ENCODE data around the gene SLC2A1. TPM values are rescaled to one million over a fixed set of nuclear protein-coding genes. Genes with fewer than 3 reads are reported as not detected.
A peak's percentile ranks its signal among the peaks of the same experiment; 100 is the strongest.

Gene SLC2A1
- total and polyA plus RNA-seq, 2 of the 13 experiments (the other 11 are each of a cell fraction or from before 2014, with no cell fraction given) = 125 to 423 TPM

- no peak overlapping the region for H2AFZ ChIP-seq (ENCODE audit: low read length)
- DNase-seq (ENCODE audit: low spot score) = no peak
- peak in 1 of 2 experiments; percentile 1; a peak in 1 of 4 replicates for TF ChIP-seq POLR2A (IDR thresholded peaks at IDR 0.05; ENCODE audit: insufficient read depth in 1 of 2, low read depth in 2 of 2, low read length in 2 of 2)
- no peak for TF ChIP-seq ZNF101 (CRISPR knock-in tag; IDR thresholded peaks at IDR 0.05; ENCODE audit: borderline replicate concordance, low read depth)
- no peak for TF ChIP-seq ZNF569 (CRISPR knock-in tag; IDR thresholded peaks at IDR 0.05; ENCODE audit: borderline replicate concordance)
- TF ChIP-seq ZFP91 (CRISPR knock-in tag; IDR thresholded peaks at IDR 0.05; ENCODE audit: borderline replicate concordance) = no peak
- peaks cover 95% of the 10 kb centered on the region for H3K79me2 ChIP-seq (ENCODE audit: insufficient read depth, low read length)
- 83% methylated on average over 4 of the region's 4 CpGs for WGBS (ENCODE audit: low lambda C conversion rate)
- no peak for FAIRE-seq
- BruUV-seq (replicated peaks) = no TSS peak
- H3K4me1 ChIP-seq (ENCODE audit: insufficient read depth, low read length) = peaks cover 100% of the 10 kb centered on the region
- no peak overlapping the region for H3K4me2 ChIP-seq (ENCODE audit: low read depth, low read length)
- H3K9ac ChIP-seq (ENCODE audit: insufficient read depth, low read depth, low read length) = no peak overlapping the region
- ATAC-seq = no peak
- H3K27me3 ChIP-seq (ENCODE audit: control insufficient read depth in 1 of 2, insufficient read depth in 2 of 2, low read length in 2 of 2) = no peaks in the 10 kb centered on the region
- CTCF ChIA-PET (ENCODE audit: low intra/inter-chr PET ratio, low total read pairs) = no interaction called here
- no peak overlapping the region for H3K27ac ChIP-seq (ENCODE audit: extremely low read length, insufficient read depth, low read length)
- no peaks in the 10 kb centered on the region for H3K9me3 ChIP-seq (ENCODE audit: low read length)
- H4K20me1 ChIP-seq (ENCODE audit: insufficient read depth, low read length) = peaks cover 97% of the 10 kb centered on the region
- POLR2A ChIA-PET = interaction anchor here (1.0 to 1.3 kb wide), 2 partner anchors 8 to 127 kb away, joined by 3 to 4 read pairs; no protein-coding TSS in a partner anchor
- H3K36me3 ChIP-seq (replicated peaks in 1 of 2; ENCODE audit: control insufficient read depth in 1 of 2, insufficient read depth in 2 of 2, low read length in 2 of 2) = peaks cover 42 to 85% of the 10 kb centered on the region in 2 experiments
- intact Hi-C loops (cut with micrococcal nuclease; ENCODE audit: unreplicated experiment) (no loop called here), in situ Hi-C loops (cut with HindIII; ENCODE audit: extremely low pct_ligation_motif_present, low pct_unique_long_range_greater_than_20kb) (no loop called here)
- H3K4me3 ChIP-seq (replicated peaks in 1 of 3; ENCODE audit: insufficient read depth in 1 of 3, low read depth in 2 of 3, low read length in 3 of 3) = no peak overlapping the region
These were observed 11.6 kb downstream of the SLC2A1 start for GRCh38 chr1:42947117-42947516.

- Histone ChIP-seq H3K4me2 (ENCODE audit: low read depth, low read length) (peak overlapping the region; percentile 23; the same call in 1 of the 2 replicates), H3K79me2 (ENCODE audit: insufficient read depth, low read length) (peaks cover 95% of the 10 kb centered on the region), H3K9me3 (ENCODE audit: low read length) (no peaks in the 10 kb centered on the region), H4K20me1 (ENCODE audit: insufficient read depth, low read length) (peaks cover 97% of the 10 kb centered on the region), H3K27ac (ENCODE audit: extremely low read length, insufficient read depth, low read length) (no peak overlapping the region), H3K4me1 (ENCODE audit: insufficient read depth, low read length) (peaks cover 100% of the 10 kb centered on the region), H3K36me3 (replicated peaks in 1 of 2; ENCODE audit: control insufficient read depth in 1 of 2, insufficient read depth in 2 of 2, low read length in 2 of 2) (peaks cover 46 to 85% of the 10 kb centered on the region in 2 experiments), H2AFZ (ENCODE audit: low read length) (no peak overlapping the region), H3K9ac (ENCODE audit: insufficient read depth, low read depth, low read length) (no peak overlapping the region), H3K27me3 (ENCODE audit: control insufficient read depth in 1 of 2, insufficient read depth in 2 of 2, low read length in 2 of 2) (no peaks in the 10 kb centered on the region), H3K4me3 (replicated peaks in 1 of 3; ENCODE audit: insufficient read depth in 1 of 3, low read depth in 2 of 3, low read length in 3 of 3) (no peak overlapping the region)
- FAIRE-seq (no peak), ATAC-seq (peak; percentile 26), DNase-seq (ENCODE audit: low spot score) (no peak)
- POLR2A ChIA-PET = no interaction called here
- 56% methylated on average over 5 of the region's 10 CpGs for WGBS (ENCODE audit: low lambda C conversion rate)
- intact Hi-C loops (cut with micrococcal nuclease; ENCODE audit: unreplicated experiment) = no loop called here
- in situ Hi-C loops (cut with HindIII; ENCODE audit: extremely low pct_ligation_motif_present, low pct_unique_long_range_greater_than_20kb) = no loop called here
- no TSS peak for BruUV-seq (replicated peaks)
- CTCF ChIA-PET (ENCODE audit: low intra/inter-chr PET ratio, low total read pairs) = no interaction called here
- TF ChIP-seq ZNF546 (CRISPR knock-in tag; conservative IDR thresholded peaks at IDR 0.05) (no peak), HDAC1 (CRISPR knock-in tag; IDR thresholded peaks at IDR 0.05) (0 out of 2 replicates have a peak, but pooled peaks have one; percentile 14), HNF1B (CRISPR knock-in tag; IDR thresholded peaks at IDR 0.05) (no peak), PRMT3 (CRISPR knock-in tag; IDR thresholded peaks at IDR 0.05; ENCODE audit: borderline replicate concordance, low read depth) (0 out of 2 replicates have a peak, but pooled peaks have one; percentile 52), ELF1 (CRISPR knock-in tag; IDR thresholded peaks at IDR 0.05) (no peak), ZNF547 (CRISPR knock-in tag; IDR thresholded peaks at IDR 0.05) (no peak), CBX5 (CRISPR knock-in tag; IDR thresholded peaks at IDR 0.05; ENCODE audit: borderline replicate concordance) (no peak), TRIM22 (IDR thresholded peaks at IDR 0.05) (no peak), RARA (CRISPR knock-in tag; IDR thresholded peaks at IDR 0.05) (peak; percentile 51)
These were observed 12.4 kb downstream of the SLC2A1 start for GRCh38 chr1:42946120-42946898.
